Measurements from ENCODE around the gene FUT3.
"Not testable (repeated sequence)": the region's sequence is repeated elsewhere in the genome, so short reads cannot be mapped to it uniquely, and the experiment has no call there.

Gene FUT3

DNA sequence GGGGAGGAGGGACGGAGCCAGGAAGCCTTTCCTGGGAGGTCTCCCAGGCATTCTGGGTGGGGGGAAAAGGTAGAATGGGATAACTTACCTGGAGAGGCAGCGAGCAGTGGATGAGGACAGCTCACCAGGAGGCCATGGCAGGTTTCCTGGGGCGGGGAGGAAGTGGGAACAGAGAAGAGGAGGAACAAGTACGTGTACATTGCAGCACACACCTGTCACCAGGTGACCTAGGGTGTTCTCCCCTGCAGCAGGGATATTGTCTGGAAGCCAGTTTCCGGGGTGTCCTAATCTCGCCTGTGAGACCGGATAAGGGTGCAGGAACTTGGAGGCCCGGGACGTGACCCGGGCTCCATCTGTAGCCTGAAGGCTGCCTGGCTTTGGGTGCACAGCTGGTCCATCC is at the start of gene FUT3:
Gene FUT3 (minus strand): TSS at position 148 of the 400 bp plus-strand sequence.
- DNase-seq, result no peak

DNA sequence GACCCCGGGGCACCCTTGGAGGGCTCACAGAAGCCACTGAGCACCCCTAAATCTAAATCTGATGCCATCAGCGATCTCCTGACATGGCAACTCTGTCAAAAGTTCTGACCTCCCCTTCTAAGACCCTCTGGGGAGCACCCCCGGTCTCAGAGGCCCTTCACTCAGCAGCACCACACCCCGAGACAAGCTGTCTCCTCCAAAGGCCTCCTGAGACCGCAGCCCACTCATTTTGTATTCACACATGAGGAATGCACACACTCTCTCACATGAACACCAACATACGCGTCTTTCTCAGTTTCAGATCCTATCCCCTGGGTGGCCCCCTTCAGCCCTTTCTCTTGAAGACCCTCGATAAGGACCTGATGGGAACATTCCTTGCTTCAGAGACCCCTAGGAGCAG is 49.7 kb upstream of the FUT3 start:
- no peak for DNase-seq

DNA sequence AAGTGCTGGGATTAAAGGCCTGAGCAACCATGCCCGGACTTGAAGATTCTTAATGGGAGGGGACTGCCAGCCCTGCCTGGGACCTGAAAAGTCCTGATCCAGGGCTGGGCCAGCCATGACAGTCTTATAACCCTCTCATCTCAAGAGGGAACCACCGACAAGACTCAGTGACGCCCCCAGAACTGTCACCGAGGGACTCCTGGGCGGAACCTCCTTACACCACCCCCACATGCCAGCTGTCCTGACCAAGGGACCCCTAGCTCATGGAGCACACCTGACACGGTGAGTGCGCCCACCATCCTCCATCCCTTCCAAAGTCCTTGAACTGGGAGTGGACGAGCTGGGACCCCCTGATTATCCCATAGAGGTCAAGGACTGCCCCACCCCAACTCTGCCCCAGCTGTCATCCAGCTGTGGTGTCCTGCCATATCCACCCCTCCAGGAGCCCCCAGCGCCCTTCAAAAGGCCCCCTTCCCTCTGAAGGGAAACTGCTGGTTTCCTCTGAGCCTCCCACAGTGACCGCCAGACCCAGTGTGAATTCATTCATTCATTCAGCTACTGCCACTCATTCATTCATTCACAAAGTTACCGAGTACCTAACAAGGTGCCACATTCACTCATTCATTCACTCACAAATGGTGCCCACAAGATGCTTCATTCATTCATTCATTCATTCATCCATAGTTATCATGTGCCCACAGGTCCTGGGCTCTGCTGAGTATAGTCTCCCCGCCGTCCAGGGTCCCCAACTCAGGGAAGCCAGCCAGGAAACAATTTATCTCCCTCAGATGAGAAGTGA is 48.7 kb upstream of the FUT3 start:
- DNase-seq, result no peak

DNA sequence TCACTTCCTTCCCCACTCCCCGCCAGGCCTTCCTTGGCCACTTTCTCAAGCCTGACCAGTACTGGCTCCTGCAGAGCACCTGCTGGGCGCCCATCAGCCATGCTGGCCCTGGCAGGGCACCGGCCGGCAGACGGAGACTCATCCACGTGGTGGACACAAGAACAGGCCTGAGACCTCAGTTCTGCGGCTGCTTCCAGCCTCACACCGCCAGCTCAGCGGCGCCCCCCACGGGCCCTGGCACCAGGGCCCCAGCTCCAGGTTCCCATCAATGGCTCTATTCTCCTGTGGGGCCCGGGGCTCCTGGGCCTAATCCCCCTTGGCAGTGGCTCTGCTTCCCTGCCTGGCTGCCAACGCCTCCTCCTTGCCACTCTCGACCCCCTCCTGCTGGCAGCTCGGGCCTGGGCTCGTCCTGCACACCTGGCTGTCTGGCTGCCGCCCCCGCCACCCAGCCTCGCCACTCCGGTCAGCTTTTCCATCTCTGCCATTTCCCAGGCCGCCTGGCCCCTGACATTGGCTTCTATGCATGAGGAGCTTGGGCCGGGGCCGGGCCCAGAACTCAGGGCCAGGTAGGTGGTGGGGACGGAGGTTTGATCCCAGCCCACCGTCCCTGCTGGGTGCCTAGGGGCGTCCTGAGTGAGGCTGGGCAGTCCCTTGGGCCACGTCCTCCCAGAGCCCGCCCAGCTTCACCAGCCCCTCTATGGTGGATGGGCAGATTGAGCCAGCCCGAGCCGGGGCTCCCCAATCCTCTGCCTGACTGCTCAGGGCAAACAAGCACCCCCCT is 46.1 kb upstream of the FUT3 start:
- no peak for DNase-seq

DNA sequence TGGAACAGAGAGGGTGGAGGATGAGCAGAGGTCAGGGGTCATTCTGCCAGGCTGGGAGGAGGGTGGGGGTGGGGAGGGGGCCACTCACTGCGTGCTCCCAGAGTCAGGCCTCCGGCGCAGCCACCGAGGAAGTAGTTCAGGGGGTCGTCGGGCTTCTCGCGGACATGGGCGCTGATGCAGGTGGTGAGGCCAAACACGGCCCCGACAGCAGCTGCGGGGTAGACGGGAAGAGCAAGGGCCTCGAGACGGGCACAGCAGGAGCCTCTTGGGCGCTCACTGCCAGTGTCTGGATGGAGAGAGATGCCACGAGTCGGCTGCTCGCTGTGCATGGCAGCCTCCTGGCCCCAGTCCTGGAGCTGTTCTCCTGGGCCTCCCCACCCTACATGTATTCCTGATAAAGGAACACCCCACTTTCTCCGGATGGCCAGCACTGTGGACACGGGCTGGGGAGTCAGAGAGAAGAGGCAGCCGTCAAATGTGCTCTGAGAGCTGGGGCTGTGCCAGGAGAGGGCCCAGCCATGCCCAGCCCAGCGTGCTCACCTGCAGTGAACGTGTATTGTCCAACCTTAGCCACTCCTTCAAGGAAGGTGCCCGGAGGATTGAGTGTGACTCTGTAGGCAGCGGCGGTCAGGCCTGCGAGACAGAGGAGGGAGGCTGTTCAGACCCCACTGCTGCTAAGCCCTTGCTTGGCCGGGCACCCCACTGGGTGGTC is 45.3 kb upstream of the FUT3 start:
- no peak for DNase-seq

DNA sequence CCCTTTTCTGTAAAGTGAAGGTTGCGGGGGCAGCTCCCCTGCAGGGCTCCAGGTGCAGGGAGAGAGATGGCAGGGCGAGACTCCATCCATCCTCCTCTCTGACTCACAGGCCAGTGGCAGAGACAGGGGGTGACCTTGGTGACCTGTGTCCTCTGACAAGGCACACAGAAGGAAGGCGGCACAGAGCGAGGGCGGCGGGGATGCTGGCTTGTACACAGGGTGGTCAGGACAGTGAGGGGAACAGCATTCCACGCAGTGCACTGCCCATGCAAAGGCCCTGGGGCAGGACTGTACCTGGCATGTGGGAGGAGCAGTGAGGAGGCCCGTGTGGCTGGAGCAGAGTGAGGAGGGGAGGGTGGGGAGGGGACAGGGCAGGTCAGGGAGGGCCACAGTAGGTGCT is 44.6 kb upstream of the FUT3 start:
- no peak for DNase-seq

DNA sequence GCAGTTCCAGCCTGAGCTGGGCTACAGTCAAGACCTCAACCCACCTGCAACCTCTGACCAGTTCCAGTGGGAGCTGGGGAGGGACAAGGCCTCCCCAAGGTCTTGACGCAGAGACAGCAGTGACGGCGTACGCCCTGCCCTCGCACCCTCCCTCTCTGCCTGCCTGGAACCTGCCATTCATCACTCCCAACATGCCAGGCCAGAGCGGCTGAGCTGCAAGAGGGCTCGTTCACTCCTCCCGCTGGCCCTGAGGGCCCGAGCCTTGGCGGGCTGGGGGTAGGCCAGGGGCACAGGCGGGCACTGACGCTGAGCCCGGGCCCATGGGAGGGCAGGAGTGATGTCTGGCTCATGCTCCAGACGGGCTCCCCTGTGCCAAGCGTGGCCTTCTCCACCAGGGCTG is 44.2 kb upstream of the FUT3 start:
- DNase-seq, result no peak

- DNase-seq, result no peak
Measured at GRCh38 chr19:5894704-5895349, 43.6 kb upstream of the FUT3 start.

GRCh38 chr19:5893907-5894703 is 42.9 kb upstream of the FUT3 start:
- DNase-seq, result no peak

DNA sequence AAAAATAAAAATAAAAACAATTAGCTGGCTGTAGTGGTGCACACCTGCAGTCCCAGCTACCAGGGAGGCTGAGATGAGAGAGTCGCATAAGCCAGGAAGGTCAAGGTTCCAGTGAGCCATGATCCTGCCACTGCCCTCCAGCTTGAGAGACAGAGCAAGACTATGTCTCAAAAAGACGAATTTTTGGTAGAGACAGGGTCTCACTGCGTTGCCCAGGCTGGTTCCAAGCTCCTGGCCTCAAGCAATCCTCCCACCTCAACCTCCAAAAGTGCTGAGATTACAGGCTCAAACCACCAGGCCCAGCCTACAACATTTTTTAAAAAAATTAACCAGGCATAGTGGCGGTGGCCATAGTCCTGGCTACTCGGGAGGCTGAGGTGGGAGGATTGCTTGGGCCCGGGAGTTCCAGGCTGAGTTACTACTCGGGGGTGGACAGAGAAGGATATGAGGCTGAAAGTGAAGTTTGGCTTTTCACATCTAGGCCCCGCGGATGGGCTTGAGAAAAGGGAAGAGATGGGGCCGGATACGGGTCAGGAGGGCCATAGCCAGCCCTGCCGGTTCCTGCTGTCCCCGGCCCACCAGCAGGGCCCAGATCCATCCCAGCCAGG is 42.2 kb upstream of the FUT3 start:
- no peak for DNase-seq

GRCh38 chr19:5892772-5893275 is 41.6 kb upstream of the FUT3 start:
- DNase-seq, result no peak

DNA sequence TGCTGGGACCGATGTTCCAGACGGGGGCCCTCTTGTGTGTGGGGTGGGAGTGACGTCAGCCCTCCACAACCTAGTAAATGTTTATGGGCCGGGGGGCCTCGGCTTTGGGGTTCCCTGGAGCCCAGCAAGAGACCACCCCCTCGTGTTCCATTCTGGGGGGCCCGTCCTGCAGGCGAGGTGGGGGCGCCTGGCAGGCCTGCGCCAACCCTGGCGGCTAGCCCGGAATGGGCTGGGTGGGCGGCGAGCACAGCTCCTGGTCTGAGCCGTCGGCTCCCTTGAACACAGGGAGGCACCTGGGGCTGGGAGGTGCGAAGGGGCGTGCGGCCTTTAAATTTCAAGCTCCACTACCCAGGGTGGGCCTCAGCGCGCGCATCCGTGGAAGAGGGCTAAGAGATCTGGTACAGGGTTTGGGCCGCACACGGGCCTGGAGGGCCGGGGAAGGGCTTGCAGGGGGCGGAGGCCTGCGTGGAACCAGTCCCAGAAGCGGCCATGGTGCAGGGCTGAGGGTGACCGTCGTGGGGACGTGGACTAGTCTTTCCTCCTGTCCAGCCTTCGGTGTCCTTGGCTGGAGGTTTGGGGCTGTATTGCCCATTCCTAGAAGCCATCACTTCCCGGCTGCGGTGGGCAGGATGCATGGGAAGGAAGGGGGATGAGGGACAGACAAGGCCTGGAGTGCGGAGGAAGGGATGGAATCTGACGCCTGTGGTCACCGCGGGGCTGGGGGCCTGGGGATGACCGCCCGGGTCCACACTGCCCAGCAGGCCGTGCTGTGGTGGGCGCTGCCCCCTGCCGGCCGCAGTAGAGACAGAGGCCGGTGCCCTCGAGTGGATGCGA is 40.9 kb upstream of the FUT3 start:
- no peak for DNase-seq

DNA sequence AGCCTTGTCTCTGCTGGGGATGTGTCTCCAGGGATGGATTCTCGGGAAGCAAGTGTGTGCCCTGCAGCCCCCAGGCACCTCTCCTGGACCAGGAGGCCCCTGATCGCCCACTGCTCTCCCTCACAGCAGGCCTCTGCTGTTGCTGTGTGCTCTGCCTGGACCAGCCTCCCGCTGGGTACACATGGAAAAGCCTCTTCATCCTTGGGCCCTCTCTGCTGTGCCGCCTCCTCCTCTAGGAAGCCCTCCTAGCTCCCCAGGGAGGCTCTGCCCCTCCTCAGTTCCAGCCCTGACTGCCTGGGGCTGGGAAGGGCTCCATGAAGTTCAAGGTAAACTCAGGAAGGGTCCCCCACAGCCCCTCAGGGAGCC is 40.3 kb upstream of the FUT3 start:
- no peak for DNase-seq

DNA sequence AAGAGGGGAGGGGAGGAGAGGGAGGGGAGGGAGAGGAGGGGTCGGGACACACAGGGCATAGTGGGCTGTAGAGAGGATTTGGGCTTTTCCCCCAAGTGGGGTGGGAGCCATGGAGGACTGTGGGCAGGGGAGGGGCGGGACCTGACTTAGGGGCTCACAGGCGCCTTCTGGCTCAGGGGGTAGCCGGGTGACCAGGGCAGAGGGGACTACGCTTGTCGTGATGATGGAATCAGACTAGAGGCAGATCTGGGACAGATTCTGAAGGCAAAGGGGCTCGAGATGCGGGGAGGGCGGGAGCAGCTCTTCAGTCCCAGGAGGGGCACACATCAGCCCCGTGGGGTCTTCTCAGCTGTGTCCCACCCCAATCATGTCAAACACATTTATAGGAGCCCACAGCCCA is 38.9 kb upstream of the FUT3 start:
- DNase-seq, result no peak

- DNase-seq, result no peak
Measured at GRCh38 chr19:5889288-5889971, 38.2 kb upstream of the FUT3 start.

DNA sequence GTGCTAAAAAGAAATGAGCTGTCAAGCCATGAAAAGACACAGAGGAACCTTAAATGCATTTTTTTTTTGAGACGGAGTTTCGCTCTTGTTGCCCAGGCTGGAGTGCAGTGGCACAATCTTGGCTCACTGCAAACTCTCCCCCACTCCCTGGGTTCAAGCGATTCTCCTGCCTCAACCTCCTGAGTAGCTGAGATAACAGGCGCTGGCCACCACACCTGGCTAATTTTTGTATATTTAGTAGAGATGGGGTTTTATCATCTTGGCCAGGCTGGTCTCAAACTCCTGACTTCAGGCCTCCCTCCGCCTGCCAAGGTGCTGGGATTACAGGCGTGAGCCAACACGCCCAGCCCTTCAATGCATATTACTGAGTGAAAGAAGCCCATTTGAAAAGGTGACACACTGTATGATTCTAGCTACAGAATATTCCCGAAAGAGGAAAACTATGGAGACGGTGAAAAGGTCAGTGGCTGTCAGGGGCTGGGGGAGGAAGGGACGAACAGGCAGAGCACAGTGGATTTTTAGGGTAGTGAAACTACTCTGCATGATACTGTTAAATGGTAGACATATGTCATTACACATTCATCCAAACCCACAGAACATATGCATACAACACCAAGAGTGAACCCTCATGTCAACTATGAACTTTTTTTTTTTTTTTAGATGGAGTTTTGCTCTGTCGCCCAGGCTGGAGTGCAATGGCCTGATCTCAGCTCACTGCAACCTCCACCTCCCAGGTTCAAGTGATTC is 33.0 kb upstream of the FUT3 start:
- DNase-seq, result not testable (repeated sequence)

DNA sequence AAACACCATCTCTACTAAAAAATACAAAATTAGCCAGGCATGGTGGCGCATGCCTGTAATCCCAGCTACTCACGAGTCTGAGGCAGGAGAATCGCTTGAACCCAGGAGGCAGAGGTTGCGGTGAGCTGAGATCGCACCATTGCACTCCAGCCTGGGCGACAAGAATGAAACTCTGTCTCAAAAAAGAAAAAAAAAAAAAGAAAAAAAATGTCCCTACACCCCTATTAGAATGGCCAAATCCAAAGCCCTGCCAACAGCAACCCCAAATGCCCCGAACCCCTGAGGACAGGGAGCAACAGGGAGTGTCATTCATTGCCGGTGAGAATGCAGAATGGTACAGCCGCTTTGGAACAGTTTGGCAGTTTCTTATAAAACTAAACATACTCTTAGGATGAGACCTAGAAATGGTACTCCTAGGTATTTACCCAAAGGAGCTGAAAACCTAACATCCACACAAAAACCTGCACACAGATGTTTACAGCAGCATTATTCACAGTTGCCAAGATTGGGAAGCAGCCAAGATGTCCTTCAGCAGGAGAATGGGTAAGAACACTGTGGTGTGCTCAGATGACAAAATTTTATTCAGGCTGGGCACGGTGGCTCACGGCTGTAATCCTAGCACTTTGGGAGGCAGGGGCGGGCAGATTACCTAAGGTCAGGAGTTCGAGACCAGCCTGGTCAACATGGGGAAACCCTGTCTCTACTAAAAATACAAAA is 32.1 kb upstream of the FUT3 start:
- DNase-seq, result not testable (repeated sequence)

DNA sequence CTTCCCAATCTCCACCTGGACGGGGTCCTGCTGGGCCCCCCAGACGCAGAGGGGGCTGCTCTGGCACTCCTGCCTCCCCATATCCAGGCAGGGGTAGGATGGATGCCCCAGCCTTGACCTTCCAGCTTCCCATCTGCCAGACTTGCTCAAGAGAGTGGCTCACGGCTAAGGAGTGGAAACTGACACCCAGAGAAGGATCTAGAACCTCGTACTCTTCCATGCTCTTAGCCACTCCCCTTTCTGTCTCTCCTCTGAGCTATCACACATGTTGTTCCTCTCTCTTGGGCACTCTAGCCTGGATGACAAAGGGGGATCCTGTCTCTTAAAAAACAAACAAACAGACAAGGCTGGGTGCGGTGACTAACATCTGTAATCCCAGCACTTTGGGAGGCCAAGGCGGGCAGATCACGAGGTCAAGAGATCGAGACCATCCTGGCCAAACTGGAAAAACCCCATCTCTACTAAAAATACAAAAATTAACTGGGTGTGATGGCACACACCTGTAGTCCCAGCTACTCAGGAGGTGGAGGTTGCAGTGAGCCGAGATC is 31.2 kb upstream of the FUT3 start:
- no peak for DNase-seq
